HG02970 (cell line): ENCODE results near the gene CNNM4.
A peak's percentile ranks its signal among the peaks of the same experiment; 100 is the strongest.
"Not testable (repeated sequence)": the region's sequence is repeated elsewhere in the genome, so short reads cannot be mapped to it uniquely, and the experiment has no call there.

Experiments used
- ATAC-seq: cut with Tn5 transposase; IDR thresholded peaks from one replicate; pipeline ENCODE4 v1.9.1; 2021; ENCODE audit warnings: mild to moderate bottlenecking, moderate library complexity, moderate number of reproducible peaks; ENCODE audit not compliant: unreplicated experiment, low FRiP score

Gene CNNM4

DNA sequence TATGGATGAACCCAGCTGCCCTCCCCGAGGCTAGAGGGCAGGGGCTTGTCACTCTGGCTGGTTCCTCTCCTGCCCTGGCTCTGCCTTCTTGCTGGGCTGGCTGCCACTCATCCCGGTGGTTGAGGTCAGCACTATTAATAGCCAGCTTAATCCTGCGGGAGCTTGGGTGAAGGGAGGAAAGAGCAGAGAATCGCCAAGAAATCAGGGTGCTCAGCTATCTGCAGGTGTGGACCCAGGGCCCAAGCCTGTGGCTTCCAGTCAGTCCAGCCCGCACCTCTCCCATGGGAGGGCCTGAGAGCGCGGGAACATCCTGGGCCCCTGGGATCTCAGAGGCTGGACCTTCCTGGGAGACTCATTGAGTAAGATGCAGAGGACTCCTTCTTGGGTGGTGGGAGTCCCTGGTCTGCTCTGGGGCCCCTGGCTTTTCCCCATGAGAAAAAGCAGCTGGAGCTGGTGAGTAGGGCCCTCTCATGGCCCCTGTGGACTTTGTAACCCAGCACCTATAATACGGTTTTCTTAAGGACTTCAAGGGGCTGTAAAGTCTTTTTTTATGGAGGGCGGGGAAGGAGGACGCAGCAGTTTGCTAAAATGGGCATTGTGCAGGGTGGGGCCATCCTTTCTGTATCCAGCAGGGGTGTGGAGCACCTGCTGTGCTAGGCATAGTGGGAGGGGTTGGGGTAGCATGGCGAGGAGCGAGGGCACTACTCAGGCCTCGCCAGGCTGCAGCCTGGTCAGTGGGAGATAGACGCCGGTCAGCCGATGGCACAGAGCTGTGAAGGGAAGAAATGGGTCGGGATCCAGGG lies 27.9 kb downstream of the CNNM4 start:
- no peak for ATAC-seq

DNA sequence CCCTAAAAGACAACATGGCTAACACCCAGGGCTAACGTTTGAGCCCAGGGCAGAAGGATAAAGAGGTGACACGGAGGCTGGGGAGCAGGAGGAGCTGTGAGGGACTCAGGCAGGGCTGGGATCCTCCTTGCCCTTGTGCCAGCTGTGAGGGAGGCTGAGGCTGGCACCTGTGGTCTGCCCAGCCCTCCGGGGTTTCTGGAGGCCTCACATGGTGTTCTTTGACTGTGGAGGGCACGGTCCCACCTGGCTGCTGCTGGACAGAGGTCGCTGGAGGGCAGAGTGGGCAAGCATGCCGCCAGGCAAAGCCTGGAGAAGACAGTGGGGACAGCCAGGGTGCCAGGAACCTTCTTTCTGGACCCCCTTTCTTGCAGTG lies 28.5 kb downstream of the CNNM4 start:
- no peak for ATAC-seq

DNA sequence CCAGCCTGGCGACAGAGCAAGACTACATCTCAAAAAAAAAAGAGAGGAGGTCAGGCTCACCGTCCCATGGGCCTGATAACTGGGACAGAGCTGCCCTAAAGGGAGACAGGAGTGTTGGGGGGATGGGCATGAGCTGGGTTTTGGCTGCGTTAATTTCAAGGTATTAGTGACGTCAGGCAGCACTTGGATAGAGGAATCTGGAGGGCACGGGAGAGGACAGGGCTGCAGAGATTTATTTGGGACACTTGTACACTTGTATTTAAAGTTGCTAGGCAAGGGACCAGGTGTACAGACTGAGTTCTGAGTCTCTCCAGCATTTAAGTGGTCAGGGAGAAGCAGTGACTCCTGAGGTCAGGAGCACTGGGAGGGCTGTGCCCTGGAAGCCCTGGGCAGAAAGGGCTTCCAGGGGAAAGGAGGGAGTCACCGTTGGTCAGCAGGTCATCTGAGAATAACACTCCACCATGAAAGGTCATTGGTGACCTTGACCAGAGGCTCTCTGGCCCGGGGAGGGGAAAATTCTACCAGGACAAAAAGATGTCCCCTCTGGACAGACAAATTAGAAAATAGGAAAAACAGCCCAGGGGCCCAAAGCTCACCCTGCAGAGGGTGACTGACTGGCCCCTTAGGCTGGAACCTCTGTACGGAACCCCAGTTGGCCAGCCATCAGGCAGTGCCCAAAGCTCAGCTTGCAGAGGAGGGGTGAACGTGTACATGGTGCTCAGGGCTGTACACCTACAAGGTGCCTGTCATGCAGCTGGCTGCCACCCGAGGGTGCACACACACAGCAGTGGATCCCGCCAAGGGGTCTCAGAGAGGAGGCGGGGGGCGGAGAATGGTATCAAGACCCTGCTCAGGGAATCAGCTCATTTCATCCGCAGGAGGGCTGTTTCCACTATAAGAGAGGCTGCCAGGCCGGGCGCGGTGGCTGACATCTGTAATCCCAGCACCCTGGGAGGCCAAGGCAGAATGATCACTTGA lies 32.4 kb downstream of the CNNM4 start:
- ATAC-seq: no peak

DNA sequence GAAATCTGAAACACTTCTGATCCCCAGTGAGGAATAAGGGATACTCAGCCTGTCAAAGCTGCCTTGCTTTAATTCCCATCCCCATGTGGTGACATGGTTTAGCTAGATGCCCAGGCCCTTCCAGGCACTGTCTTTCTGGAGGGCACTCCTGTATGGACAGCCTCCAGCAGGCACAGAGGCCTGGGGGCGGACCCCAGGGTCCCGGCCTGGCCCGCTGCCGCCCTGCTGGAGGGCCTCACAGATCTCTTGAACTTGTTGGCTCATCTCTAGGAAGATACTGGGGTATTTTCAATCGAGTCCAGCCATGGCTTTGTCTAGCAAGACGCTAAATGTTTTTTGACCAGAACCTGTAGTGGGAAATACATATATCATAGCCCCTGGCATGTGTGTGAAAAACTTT lies 34.4 kb downstream of the CNNM4 start:
- ATAC-seq: no peak

DNA sequence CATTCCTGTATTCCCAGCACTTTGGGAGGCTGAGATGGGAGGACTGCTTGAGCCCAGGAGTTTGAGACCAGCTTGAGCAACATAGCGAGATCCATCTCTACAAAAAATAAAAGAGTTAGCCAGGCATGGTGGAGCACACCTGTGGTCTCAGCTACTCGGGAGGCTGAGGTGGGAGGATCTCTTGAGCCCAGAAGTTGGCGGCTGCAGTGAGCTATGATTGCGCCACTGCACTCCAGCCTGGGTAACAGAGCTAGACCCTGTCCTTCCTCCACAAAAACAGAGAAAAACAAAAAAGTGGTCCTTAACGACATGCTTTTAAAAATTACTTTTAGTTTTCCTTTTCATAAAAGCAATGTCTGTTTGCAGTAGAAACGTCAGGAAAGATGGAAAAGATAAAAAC lies 35.8 kb downstream of the CNNM4 start:
- not testable (repeated sequence) for ATAC-seq

DNA sequence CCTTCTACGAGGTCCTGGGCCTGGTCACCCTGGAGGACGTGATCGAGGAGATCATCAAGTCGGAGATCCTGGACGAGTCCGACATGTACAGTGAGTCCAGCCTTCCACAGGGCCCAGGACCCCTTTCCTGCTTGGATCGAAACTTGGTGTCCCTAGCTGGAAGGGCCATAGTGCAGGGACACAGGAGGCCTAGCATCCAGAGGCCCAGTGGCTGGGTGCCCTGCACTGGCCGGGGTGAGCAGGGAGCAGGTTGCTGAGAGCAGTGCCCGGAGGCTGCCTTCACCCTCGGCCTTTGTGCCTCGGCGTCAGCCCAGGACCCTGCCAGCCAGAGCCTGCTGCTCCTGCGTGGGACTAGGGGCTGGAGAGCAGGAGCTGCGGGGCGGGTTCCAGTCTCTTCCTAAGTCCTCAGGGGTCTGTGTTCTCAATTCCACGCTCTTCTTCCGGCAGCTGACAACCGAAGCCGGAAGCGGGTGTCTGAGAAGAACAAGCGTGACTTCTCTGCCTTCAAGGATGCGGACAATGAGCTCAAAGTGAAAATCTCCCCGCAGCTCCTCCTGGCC lies 36.4 kb downstream of the CNNM4 start:
- ATAC-seq: no peak

DNA sequence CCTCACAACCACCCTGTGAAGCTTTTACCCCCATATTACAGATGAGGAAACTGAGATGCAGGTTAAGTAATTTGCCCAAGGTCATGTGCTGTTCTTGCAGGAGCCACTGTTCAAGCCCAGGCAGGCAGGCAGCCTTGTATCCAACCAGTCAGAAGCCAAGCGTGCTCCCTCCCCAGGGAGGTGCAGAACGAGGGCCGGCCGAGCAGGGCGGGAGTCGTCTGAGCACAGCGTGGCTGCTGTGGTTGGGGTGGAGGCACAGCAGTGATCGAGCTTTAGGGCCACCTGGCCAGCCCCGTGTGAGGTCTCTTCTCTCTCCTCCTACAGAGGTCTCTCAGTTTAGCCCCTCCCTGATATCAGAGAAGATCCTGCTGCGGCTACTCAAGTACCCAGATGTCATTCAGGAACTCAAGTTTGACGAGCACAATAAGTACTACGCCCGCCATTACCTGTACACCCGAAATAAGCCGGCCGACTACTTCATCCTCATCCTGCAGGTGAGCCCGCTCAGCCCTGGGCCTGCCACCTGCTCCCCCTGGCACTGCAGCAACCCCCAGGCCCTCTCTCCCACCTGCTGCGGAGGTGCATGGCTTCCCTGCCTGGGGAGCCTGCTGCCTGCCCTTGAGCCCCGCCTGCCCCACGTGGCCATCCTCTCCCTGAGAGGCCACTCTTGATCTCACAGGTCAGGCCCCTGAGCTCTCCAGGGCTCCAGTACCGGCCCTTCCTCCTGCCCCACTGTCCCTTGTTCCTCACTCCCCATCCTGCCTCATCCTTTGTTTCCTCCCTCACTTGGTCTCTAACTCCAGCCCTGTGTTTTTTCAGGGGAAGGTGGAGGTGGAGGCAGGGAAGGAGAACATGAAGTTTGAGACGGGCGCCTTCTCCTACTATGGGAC lies 38.3 kb downstream of the CNNM4 start:
- ATAC-seq: no peak

DNA sequence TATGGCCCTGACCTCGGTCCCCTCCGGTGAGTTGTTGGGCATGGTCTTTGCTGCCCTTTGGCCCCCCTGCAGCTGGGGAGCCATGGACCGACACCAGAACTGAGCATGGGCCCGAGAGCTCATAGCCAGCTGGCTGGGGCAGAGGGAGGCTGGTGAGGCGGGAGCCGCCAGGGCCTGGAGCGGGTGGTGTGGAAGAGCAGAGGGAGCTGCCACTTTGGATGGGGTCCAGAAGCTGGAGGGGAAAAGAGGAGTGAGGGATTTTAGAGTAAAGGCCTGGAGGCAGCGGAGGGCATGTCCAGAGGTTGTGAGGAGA lies 38.9 kb downstream of the CNNM4 start:
- no peak for ATAC-seq

DNA sequence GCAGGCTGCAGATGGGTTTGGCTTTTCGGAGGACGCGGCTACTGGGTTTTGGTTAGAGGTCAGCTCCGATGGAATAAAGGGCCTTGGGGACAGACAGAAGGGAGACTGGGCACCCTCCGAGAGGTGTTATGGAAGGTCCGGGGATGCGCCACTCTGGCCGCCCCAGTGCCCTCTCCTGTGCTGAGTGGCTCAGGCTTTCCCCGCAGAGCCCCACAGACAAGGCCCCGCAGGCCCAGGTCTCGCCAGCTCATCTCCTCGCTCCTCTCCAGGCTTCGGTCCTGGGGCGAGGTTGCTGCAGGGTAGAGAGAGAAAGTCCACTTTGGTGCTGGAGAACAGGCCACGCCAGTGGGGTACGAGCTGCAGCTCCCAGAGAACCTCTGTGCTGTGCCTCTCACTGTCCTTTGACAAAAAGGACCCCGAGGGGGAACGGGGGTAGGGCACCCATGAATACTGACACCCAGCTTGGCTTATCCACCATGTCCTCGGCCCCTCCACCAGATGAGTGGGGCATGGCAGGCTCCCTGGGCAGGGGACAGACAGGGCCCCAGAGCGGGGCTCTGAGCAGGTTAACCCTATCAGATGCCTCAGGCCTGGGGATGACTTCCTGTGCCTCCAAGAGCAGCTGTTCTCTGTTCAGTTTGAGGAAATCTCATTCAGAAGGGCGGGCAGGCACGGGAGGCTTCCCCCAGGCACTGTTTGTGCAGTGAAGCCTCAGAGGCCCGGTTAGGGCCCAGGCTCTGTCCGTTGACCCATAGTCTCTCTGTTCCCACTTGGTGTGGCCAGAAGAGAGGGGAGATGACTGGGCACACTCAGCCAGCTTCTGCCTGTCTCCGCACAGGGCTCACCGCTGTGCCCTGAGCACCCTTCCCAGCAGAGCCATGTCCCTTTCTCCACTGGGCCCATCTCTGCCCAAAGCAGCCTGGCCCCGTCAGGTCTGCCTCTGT lies 39.6 kb downstream of the CNNM4 start:
- ATAC-seq: no peak

DNA sequence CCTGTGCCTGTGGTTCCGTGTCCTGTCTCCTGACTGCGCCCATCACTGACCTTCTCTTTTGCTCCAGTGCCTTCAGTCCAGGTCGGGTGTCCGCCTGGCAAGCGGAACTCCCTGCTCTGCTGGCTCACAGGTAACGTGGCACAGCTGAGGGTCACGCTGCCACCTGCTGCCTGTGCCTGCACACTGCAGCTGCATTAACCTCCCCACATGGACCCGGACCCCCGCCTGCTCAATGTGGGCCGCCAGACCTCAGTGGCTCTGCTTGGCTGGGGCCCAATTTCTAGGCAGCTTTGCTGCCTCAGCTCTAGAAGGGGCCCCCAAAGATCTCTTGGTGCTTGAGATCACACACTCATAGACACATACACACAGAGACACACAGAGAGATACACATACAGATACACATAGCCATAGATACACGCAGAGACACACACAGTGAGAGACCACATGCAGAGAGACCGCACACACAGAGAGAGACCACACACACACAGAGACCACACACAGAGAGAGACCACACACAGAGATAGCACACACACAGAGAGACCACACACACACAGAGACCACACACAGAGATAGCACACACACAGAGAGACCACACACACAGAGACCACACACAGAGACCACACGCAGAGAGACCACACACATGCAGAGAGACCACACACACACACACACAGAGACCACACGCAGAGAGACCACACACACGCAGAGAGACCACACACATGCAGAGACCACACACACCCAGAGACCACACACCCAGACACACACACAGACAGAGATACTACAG lies 40.5 kb downstream of the CNNM4 start:
- peak; percentile 52 for ATAC-seq

DNA sequence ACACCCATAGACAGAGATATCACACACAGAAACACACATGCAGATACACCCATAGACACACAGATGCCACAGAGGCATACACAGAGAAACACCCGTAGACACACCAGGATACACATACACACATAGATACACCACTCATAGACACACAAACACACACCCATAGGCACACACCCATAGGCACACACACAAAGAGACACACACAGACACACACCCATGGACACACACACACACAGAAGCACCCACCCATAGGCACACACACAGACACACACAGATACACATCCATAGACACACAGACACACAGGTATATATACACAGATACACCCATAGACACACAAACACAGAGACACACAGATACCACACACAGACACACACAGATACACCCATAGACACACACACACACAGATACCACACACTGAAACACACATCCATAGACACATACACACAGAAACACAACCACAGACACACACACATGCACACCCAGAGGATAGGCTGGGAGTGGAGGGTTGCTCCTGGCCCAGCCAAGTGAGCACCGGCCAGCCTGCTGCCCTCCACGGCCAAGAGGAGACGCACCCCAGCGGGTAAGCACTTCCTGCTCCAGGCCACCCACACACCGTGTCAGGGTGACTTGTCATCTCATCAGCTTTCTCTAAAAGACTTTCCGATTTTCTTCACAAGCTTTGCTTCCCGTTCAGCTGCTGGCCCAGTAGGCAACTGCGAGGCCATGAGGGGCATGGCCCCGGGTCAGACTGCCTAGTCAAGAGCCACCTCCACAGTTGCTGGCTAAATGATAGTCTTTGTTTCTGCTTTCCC lies 41.3 kb downstream of the CNNM4 start:
- ATAC-seq: no peak

DNA sequence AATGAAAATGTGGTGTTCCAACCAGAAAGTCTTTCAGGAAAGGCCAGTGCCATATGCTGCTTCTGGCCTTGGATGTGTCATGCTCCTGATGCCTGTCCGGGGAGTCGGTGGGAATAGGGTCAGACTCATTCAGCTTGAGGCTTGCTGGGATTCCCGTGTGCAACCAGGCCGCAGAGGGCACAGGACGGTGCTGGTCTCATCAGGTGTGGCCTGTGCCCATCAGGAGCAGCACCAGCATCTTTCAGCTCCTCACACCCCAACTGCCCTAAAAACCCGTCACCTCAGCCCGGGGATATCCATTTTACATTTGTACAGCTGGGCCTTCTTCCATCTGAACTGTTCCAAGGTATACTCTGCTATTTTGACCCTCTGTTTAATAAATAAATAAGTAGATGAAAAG lies 42.0 kb downstream of the CNNM4 start:
- no peak for ATAC-seq

DNA sequence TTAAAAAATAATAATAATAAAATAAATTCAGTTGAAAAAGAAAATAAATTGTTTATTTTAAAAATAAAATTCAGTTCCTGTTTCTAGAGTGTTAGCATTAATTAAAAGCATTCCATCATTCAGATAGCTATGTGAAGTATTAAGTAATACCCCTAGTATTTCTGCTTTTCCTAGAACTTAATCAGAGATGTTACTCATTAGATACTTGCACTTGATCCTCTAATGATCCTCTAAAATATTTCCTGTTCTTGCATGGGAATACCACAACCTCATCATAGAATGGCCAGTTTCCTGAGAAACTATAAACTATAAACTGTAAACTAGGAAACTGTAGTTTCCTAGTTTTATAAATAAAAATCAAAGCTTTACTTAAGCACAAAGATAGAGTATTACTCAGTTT lies 44.3 kb downstream of the CNNM4 start:
- no peak for ATAC-seq

DNA sequence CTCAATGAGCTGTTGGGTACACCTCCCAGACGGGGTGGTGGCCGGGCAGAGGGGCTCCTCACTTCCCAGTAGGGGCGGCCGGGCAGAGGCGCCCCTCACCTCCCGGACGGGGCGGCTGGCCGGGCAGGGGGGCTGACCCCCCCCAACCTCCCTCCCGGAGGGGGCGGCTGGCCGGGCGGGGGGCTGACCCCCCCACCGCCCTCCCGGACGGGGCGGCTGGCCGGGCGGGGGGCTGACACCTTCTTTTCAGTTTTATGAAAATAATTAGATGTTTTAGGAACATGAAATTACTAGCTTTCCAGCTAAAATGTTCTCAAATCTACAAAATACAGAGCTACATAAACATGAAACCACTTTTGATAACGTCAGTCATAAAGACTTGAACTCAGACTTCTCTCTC lies 45.2 kb downstream of the CNNM4 start:
- not testable (repeated sequence) for ATAC-seq

DNA sequence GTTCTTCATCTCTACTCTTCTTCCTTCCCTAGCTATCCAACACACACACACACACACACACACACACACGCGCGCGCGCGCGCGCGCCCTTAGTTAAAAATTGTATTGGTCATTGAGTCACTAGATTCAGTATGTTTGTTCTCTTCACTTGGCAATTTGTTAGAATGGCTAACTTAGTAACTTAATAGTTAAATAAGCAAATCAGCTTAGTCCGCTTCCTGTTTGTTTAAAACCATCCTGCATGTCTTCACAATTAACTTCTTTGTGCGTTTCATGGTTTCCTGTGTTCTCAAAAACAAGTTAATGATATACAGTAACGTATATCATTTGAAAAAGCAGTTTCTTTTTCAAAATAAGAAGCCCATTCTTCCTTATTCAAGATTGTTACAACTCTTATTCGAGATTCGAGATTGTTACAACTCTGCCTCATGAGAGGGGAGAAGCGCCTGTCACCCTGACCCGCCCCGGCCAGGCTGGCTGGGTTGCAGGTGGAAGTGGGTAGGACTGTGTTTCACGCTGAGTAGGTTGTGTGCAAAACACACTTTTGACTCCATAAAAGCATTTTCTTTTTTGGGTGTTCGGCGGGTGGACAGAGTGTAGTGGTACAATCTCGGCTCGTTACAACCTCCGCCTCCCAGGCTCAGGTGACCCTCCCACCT lies 45.9 kb downstream of the CNNM4 start:
- peak; percentile 65 for ATAC-seq

DNA sequence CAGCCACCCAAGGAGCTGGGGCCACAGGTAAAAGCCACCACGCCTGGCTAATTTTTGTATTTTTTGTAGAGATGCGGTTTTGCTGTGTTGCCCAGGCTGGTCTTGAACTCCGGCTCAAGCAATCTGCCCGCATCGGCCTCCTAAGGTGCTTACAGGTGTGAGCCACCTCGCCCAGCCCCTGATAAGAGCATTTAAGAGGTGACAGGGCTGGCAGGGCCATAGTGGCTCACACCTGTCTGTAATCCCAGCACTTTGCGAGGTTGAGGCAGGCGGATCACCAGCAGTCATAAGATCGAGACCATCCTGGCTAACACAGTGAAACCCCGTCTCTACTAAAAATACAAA lies 46.4 kb downstream of the CNNM4 start:
- ATAC-seq: no peak

DNA sequence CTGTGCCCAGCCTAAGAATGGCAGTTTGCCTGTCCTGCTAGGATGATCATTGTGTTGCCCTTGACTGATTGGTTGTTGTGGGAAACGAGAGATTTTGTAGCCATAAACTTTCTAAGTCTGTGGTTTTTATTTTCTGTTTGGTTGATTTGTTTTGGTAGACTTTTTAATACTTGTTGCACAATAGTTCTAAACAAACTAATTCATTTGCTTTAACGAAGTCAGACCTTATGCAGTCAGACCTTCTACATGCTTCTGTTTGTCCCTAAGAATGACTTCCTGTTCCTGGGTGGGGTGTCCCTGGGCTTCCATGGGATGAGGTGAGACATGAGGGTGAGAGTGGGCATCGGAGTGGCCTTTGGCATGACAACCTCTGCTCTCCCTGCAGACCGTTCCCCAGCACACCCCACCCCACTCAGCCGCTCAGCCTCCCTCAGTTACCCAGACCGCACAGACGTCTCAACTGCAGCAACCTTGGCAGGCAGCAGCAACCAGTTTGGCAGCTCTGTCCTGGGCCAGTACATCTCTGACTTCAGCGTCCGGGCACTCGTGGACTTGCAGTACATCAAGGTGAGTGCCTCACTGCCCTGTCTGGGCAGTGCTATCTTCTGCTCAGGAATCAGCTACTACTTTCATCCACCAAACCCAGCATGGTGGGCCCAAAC lies 47.6 kb downstream of the CNNM4 start:
- no peak for ATAC-seq
